PC-3 (cell line): ENCODE data around the gene TCAP.

Experiments used
- EZH2 ChIP-seq: fragments of 300-600 bp; sonication (generic); IDR thresholded peaks from one replicate; pipeline ENCODE4 v1.6.1; 2017; ENCODE audit warnings: antibody characterized with exemption, mild to moderate bottlenecking, low read length; ENCODE audit not compliant: unreplicated experiment
- TF ChIP-seq, protein P1 (sequence below): fragments of 300-600 bp; sonication (generic); conservative IDR thresholded peaks from 2 replicates; pipeline ENCODE4 v1.5.1; 2017; ENCODE audit warnings: antibody characterized with exemption, low read depth, mild to moderate bottlenecking, low read length

- TF ChIP-seq, protein P1, sequence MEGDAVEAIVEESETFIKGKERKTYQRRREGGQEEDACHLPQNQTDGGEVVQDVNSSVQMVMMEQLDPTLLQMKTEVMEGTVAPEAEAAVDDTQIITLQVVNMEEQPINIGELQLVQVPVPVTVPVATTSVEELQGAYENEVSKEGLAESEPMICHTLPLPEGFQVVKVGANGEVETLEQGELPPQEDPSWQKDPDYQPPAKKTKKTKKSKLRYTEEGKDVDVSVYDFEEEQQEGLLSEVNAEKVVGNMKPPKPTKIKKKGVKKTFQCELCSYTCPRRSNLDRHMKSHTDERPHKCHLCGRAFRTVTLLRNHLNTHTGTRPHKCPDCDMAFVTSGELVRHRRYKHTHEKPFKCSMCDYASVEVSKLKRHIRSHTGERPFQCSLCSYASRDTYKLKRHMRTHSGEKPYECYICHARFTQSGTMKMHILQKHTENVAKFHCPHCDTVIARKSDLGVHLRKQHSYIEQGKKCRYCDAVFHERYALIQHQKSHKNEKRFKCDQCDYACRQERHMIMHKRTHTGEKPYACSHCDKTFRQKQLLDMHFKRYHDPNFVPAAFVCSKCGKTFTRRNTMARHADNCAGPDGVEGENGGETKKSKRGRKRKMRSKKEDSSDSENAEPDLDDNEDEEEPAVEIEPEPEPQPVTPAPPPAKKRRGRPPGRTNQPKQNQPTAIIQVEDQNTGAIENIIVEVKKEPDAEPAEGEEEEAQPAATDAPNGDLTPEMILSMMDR = no peak
- no peak for TF ChIP-seq EZH2
These were observed 7.6 kb downstream of the TCAP start for GRCh38 chr17:39672522-39673334.
